Measurements from ENCODE around the gene DNAJB2. TPM values are rescaled to one million over a fixed set of nuclear protein-coding genes. Genes with fewer than 3 reads are reported as not detected.

The DNAJB2 gene
- 92.8 TPM for total RNA-seq

DNA sequence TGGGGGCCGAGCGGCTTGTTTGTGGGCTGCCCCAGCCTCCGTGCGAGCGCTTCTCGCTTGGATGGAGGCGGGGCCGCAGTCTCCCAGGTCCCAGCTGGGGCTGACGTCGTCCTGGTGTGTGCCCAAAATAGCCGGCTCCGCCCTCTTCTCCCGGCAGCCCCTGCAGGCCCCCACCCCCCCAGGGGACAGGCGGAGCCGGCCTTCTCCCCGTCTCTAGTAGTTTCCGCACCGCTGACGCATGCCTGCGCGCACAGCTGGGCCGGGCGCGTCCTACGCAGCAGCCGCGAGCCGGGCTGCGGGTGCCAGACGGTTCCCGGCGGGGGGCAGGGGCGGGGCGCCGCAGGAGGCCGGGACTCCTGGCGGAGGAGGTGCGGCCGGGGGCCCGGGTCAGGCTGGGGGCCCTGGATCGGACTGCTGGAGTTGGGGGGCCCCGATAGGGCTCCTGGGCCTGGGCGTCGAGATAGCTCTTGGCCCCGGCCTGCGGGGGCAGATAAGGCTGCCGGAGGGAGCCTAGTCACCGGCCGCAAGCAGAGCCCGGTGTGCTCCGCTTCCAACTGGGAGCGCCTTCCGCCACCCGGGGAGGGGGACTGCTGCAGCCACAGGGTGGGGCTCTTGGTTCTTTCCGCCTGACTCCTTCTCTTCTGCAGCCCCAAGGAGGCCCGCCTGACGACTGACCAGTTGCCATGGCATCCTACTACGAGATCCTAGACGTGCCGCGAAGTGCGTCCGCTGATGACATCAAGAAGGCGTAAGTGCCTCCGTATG, at the start of gene DNAJB2:
Gene DNAJB2, plus strand, starts transcription at position 216 of the 765 bp plus-strand sequence. Its CDS starts 468 bp downstream, at position 684.
- no peaks in the 10 kb centered on the region for H3K9me3 ChIP-seq
- peak within 1 kb of the TSS; percentile 67 to 84 for H3K4me3 ChIP-seq
- TF ChIP-seq, protein P1, sequence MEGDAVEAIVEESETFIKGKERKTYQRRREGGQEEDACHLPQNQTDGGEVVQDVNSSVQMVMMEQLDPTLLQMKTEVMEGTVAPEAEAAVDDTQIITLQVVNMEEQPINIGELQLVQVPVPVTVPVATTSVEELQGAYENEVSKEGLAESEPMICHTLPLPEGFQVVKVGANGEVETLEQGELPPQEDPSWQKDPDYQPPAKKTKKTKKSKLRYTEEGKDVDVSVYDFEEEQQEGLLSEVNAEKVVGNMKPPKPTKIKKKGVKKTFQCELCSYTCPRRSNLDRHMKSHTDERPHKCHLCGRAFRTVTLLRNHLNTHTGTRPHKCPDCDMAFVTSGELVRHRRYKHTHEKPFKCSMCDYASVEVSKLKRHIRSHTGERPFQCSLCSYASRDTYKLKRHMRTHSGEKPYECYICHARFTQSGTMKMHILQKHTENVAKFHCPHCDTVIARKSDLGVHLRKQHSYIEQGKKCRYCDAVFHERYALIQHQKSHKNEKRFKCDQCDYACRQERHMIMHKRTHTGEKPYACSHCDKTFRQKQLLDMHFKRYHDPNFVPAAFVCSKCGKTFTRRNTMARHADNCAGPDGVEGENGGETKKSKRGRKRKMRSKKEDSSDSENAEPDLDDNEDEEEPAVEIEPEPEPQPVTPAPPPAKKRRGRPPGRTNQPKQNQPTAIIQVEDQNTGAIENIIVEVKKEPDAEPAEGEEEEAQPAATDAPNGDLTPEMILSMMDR (IDR thresholded peaks at IDR 0.05), result peak in 2 of 3 experiments; percentile 1 to 13
- TF ChIP-seq POLR2AphosphoS5 (IDR thresholded peaks at IDR 0.05; ENCODE audit: insufficient read depth in 1 of 2, low read depth in 1 of 2) (peak; percentile 96 to 98), POLR2A (IDR thresholded peaks at IDR 0.05) (peak in 1 of 2 donors; percentile 83)
- peaks cover 40% of the 10 kb centered on the region for H3K4me1 ChIP-seq
- no peaks in the 10 kb centered on the region for H3K27me3 ChIP-seq
- peak in 1 of 2 donors; percentile 99 for DNase-seq (ENCODE audit: extremely low spot score in 2 of 2)
- H3K36me3 ChIP-seq, result peaks cover 0 to 33% of the 10 kb centered on the region in 2 donors
- peak within 1 kb of the TSS; percentile 100 for H3K27ac ChIP-seq
- intact Hi-C loops (cut with DNase I), result loop anchor here (1.0 kb wide), 1 partner anchor 15 kb away; no protein-coding TSS in a partner anchor

GRCh38 chr2:219230059-219230540, 49.1 kb upstream of the DNAJB2 start:
- intact Hi-C loops (cut with DNase I), result no loop called here
- H3K36me3 ChIP-seq, result peaks cover 4 to 53% of the 10 kb centered on the region in 2 donors
- peak overlapping the region; percentile 83 for H3K27ac ChIP-seq
- H3K9me3 ChIP-seq, result no peaks in the 10 kb centered on the region
- TF ChIP-seq, protein P1 (IDR thresholded peaks at IDR 0.05), result no peak
- no peak for TF ChIP-seq POLR2AphosphoS5 (IDR thresholded peaks at IDR 0.05; ENCODE audit: insufficient read depth in 1 of 2, low read depth in 1 of 2)
- TF ChIP-seq POLR2A (IDR thresholded peaks at IDR 0.05), result no peak
- DNase-seq (ENCODE audit: extremely low spot score in 2 of 2), result no peak
- no peaks in the 10 kb centered on the region for H3K27me3 ChIP-seq
- H3K4me1 ChIP-seq, result peaks cover 46% of the 10 kb centered on the region
- peak overlapping the region; percentile 64 to 85 for H3K4me3 ChIP-seq

DNA sequence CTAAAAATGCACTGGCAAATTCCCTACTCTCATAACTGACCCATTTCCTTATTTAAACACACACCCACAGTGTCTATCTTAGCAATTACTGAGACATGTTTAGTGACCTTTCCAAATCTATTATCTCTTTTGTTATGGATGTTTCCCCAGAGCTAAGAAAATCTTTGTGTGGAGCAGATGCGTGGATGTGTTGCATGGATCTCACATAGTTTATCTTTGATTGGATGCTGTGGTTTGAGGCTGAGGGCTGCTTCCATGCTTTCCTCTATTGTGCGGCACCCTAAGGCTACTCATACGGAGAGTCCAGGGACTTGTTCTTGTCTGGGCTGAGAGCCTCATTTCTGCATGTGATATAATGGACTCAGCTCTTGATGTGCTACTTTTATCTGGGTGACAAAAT, 44.8 kb upstream of the DNAJB2 start:
- no peaks in the 10 kb centered on the region for H3K27me3 ChIP-seq
- H3K36me3 ChIP-seq, result peaks cover 0 to 69% of the 10 kb centered on the region in 2 donors
- no peaks in the 10 kb centered on the region for H3K9me3 ChIP-seq
- DNase-seq (ENCODE audit: extremely low spot score in 2 of 2), result no peak
- H3K4me3 ChIP-seq, result no peak overlapping the region
- H3K27ac ChIP-seq, result no peak overlapping the region
- TF ChIP-seq POLR2AphosphoS5 (IDR thresholded peaks at IDR 0.05; ENCODE audit: insufficient read depth in 1 of 2, low read depth in 1 of 2) (no peak), POLR2A (IDR thresholded peaks at IDR 0.05) (no peak)
- TF ChIP-seq, protein P1 (IDR thresholded peaks at IDR 0.05), result no peak
- intact Hi-C loops (cut with DNase I), result no loop called here
- peaks cover 26% of the 10 kb centered on the region for H3K4me1 ChIP-seq

DNA sequence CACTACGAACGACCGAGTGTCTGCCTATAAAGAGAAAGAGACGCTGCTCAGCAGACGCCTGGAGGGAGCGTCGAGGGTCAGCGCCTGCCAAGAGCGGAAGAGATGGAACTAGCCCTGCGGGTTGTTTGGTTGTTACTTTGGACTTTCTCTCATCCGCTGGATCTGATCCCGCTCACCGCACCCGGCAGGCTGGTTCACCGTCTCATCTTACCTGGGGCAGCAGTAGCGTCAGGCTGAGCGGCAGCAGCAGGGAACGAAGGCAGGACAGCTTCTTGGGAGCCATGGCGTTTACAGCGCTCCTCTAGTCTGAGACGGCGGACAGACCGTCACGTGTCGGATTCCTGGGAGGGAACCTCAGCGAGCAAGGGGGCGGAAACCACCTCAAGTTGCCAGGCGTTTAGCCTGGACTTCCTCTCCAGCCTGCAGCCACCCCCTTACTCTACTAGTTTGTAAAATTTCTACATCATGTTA, 35.8 kb upstream of the DNAJB2 start:
- Histone ChIP-seq H3K36me3 (peaks cover 0 to 3% of the 10 kb centered on the region in 2 donors), H3K9me3 (no peaks in the 10 kb centered on the region), H3K4me3 (peak overlapping the region; percentile 24 to 28), H3K4me1 (peaks cover 39% of the 10 kb centered on the region), H3K27me3 (no peaks in the 10 kb centered on the region), H3K27ac (peak overlapping the region; percentile 12)
- DNase-seq (ENCODE audit: extremely low spot score in 2 of 2), result peak in 1 of 2 donors; percentile 87
- intact Hi-C loops (cut with DNase I), result no loop called here
- TF ChIP-seq, protein P1 (IDR thresholded peaks at IDR 0.05), result no peak
- TF ChIP-seq POLR2A (IDR thresholded peaks at IDR 0.05), result no peak
- peak in 1 of 2 donors; percentile 71 for TF ChIP-seq POLR2AphosphoS5 (IDR thresholded peaks at IDR 0.05; ENCODE audit: insufficient read depth in 1 of 2, low read depth in 1 of 2)

GRCh38 chr2:219244789-219245147, 34.4 kb upstream of the DNAJB2 start:
- Histone ChIP-seq H3K9me3 (no peaks in the 10 kb centered on the region), H3K4me3 (peak overlapping the region; percentile 60 to 88), H3K4me1 (peaks cover 54% of the 10 kb centered on the region), H3K36me3 (no peaks in the 10 kb centered on the region), H3K27me3 (no peaks in the 10 kb centered on the region), H3K27ac (peak overlapping the region; percentile 94)
- TF ChIP-seq, protein P1 (IDR thresholded peaks at IDR 0.05), result no peak
- TF ChIP-seq POLR2A (IDR thresholded peaks at IDR 0.05) (no peak), POLR2AphosphoS5 (IDR thresholded peaks at IDR 0.05; ENCODE audit: insufficient read depth in 1 of 2, low read depth in 1 of 2) (no peak)
- intact Hi-C loops (cut with DNase I), result no loop called here
- no peak for DNase-seq (ENCODE audit: extremely low spot score in 2 of 2)

Data from vagina (tissue), 2 donors.